ENCODE measurements around the gene LAMA3.

LAMA3 gene

GRCh38 chr18:23752363-23752762 is 63.1 kb downstream of the LAMA3 start:
- H3K9me3 ChIP-seq (ENCODE audit: control insufficient read depth, insufficient read depth, low read depth, low read length): no peaks in the 10 kb centered on the region
- CTCF ChIA-PET: no interaction called here
- H3K4me3 ChIP-seq (ENCODE audit: low read depth, low read length): no peak overlapping the region
- TF ChIP-seq ZNF561 (tag by site-specific recombination; IDR thresholded peaks at IDR 0.05; ENCODE audit: borderline replicate concordance) (no peak), ZFP3 (tag by site-specific recombination; IDR thresholded peaks at IDR 0.05; ENCODE audit: low read depth) (no peak), ZNF223 (tag by site-specific recombination; IDR thresholded peaks at IDR 0.05) (no peak), ZNF202 (tag by site-specific recombination; IDR thresholded peaks at IDR 0.05; ENCODE audit: borderline replicate concordance) (no peak), KLF16 (tag by site-specific recombination; IDR thresholded peaks at IDR 0.05) (no peak), ZNF585B (tag by site-specific recombination; IDR thresholded peaks at IDR 0.05) (no peak)
- no peaks in the 10 kb centered on the region for H3K4me1 ChIP-seq (ENCODE audit: control insufficient read depth, insufficient read depth, low read length)
- H3K36me3 ChIP-seq (ENCODE audit: control insufficient read depth in 2 of 2, insufficient read depth in 1 of 2, low read length in 2 of 2): peaks cover 3 to 51% of the 10 kb centered on the region in 2 experiments
- H3K27ac ChIP-seq (ENCODE audit: extremely low read depth, low read depth, low read length): no peak overlapping the region
- POLR2A ChIA-PET: no interaction called here

- no peaks in the 10 kb centered on the region for H3K4me1 ChIP-seq (ENCODE audit: control insufficient read depth, insufficient read depth, low read length)
- peaks cover 3 to 55% of the 10 kb centered on the region in 2 experiments for H3K36me3 ChIP-seq (ENCODE audit: control insufficient read depth in 2 of 2, insufficient read depth in 1 of 2, low read length in 2 of 2)
- no peaks in the 10 kb centered on the region for H3K9me3 ChIP-seq (ENCODE audit: control insufficient read depth, insufficient read depth, low read depth, low read length)
- no peak overlapping the region for H3K4me3 ChIP-seq (ENCODE audit: low read depth, low read length)
- CTCF ChIA-PET: no interaction called here
- POLR2A ChIA-PET: no interaction called here
- no peak overlapping the region for H3K27ac ChIP-seq (ENCODE audit: extremely low read depth, low read depth, low read length)
- TF ChIP-seq ZNF621 (tag by site-specific recombination; IDR thresholded peaks at IDR 0.05): no peak
- TF ChIP-seq MYNN (tag by site-specific recombination; IDR thresholded peaks at IDR 0.05; ENCODE audit: borderline replicate concordance): no peak
- TF ChIP-seq ZBTB7A (tag by site-specific recombination; IDR thresholded peaks at IDR 0.05; ENCODE audit: low read depth): no peak
- TF ChIP-seq RBAK (tag by site-specific recombination; IDR thresholded peaks at IDR 0.05): no peak
- no peak for TF ChIP-seq ZNF645 (tag by site-specific recombination; IDR thresholded peaks at IDR 0.05)
- TF ChIP-seq IKZF3 (tag by site-specific recombination; IDR thresholded peaks at IDR 0.05): no peak
- no peak for TF ChIP-seq PRDM2 (tag by site-specific recombination; IDR thresholded peaks at IDR 0.05; ENCODE audit: borderline replicate concordance)
- no peak for TF ChIP-seq ZNF629 (tag by site-specific recombination; IDR thresholded peaks at IDR 0.05)
- TF ChIP-seq ZNF658 (tag by site-specific recombination; IDR thresholded peaks at IDR 0.05): no peak
- no peak for TF ChIP-seq ZNF596 (tag by site-specific recombination; IDR thresholded peaks at IDR 0.05)
- TF ChIP-seq ZNF214 (tag by site-specific recombination; IDR thresholded peaks at IDR 0.05; ENCODE audit: borderline replicate concordance): no peak
- TF ChIP-seq ZNF335 (tag by site-specific recombination; conservative IDR thresholded peaks at IDR 0.05): no peak
- TF ChIP-seq SETDB1 (IDR thresholded peaks at IDR 0.05; ENCODE audit: insufficient read length, low read length): no peak
- no peak for TF ChIP-seq ZBTB44 (tag by site-specific recombination; IDR thresholded peaks at IDR 0.05)
- no peak for TF ChIP-seq ZNF132 (tag by site-specific recombination; IDR thresholded peaks at IDR 0.05; ENCODE audit: borderline replicate concordance)
- no peak for TF ChIP-seq ZIC2 (tag by site-specific recombination; IDR thresholded peaks at IDR 0.05)
- no peak for TF ChIP-seq PRDM10 (tag by site-specific recombination; IDR thresholded peaks at IDR 0.05)
Measured at GRCh38 chr18:23752796-23753195, 63.5 kb downstream of the LAMA3 start.
